GM21390 (cell line): ENCODE results near the gene CPM.
"Not testable (repeated sequence)": the region's sequence is repeated elsewhere in the genome, so short reads cannot be mapped to it uniquely, and the experiment has no call there.

Experiments used
- ATAC-seq: cut with Tn5 transposase; IDR thresholded peaks from one replicate; pipeline ENCODE4 v1.9.1; 2021; ENCODE audit not compliant: unreplicated experiment

The CPM gene

DNA sequence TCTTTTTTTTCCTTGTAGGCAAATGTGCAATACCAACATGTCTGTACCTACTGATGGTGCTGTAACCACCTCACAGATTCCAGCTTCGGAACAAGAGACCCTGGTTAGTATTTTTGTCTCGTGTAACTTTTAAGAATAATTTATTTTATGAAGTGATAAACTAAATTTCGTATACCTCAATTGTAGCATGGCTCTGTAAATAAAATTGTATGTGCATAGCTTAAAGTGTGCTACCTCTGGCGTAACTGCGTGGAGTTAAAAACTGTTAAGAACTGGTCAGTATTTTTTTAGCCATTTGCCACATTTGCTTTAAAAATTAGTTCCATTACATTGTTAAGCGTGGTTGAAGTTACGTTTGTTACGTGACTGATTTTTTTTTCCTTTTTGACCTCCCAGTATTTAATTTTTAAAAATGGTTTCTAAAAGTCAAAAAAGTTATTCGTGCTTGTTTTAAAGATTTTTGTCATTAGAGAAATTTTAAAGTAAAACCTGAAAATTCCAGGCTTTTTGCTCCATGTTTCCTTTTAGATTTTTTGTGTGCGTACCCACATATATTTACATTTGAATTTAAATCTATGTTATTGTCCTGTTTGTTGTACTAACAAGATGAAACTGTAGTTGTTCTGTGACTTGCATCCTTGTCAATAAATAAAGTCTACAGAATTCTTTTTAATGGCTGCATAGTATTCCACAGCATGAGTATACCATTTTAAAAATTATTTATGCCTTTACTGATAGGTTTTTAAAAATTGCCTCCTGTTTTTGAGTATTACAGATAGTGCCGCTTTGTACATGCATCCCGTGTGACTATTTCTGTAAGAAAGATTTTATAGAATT lies 123.6 kb downstream of the CPM start:
- ATAC-seq = no peak

DNA sequence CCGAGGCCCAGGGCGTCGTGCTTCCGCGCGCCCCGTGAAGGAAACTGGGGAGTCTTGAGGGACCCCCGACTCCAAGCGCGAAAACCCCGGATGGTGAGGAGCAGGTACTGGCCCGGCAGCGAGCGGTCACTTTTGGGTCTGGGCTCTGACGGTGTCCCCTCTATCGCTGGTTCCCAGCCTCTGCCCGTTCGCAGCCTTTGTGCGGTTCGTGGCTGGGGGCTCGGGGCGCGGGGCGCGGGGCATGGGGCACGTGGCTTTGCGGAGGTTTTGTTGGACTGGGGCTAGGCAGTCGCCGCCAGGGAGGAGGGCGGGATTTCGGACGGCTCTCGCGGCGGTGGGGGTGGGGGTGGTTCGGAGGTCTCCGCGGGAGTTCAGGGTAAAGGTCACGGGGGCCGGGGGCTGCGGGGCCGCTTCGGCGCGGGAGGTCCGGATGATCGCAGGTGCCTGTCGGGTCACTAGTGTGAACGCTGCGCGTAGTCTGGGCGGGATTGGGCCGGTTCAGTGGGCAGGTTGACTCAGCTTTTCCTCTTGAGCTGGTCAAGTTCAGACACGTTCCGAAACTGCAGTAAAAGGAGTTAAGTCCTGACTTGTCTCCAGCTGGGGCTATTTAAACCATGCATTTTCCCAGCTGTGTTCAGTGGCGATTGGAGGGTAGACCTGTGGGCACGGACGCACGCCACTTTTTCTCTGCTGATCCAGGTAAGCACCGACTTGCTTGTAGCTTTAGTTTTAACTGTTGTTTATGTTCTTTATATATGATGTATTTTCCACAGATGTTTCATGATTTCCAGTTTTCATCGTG lies 124.4 kb downstream of the CPM start:
- ATAC-seq = peak; percentile 56

GRCh38 chr12:68807576-68808387 lies 125.2 kb downstream of the CPM start, which contains the start of gene MDM2:
TSS of gene MDM2 (plus strand) at chr12:68808177. CDS start at chr12:68808478, 301 bp downstream.
- peak; percentile 64 for ATAC-seq

DNA sequence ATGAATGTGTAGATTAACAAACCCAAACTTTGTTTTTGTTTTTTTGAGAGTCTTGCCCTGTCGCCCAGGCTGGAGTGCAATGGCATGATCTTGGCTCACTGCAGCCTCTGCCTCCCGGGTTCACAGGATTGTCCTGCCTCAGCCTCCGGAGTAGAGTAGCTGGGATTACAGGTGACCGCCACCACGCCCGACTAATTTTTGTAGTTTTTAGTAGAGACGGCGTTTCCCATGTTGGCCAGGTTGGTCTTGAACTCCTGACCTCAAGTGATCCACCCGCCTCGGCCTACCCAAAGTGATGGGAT lies 125.7 kb downstream of the CPM start:
- not testable (repeated sequence) for ATAC-seq

DNA sequence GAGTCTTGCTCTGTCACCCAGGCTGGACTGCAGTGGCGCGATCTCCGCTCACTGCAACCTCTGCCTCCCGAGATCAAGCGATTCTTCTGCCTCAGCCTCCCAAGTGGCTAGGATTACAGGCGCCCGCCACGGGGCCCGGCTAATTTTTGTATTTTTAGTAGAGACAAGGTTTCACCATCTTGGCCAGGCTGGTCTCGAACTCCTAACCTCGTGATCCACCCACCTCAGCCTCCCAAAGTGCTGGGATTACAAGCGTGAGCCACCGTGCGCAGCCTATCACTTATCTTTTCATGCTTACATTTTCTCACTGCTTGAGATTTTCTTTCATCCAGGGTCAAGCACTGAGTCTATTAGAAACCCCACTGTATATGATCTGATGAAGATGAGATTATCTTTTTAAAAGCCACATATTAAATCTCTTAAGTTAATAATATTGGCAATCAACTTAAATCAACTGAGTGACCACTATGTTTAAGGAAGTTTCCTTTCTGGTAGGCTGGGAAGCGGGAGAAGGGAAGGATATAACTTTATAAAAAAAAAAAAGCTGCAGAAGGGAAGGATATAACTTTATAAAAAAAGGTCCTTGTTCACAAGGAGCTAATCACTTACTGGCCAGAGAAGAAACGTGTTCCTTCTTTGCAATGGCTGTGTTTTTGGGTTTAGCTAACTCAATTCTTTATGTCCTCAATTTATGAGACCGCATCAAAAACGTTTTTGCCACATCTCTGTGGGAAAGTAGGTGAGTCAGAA lies 126.3 kb downstream of the CPM start:
- ATAC-seq = no peak

DNA sequence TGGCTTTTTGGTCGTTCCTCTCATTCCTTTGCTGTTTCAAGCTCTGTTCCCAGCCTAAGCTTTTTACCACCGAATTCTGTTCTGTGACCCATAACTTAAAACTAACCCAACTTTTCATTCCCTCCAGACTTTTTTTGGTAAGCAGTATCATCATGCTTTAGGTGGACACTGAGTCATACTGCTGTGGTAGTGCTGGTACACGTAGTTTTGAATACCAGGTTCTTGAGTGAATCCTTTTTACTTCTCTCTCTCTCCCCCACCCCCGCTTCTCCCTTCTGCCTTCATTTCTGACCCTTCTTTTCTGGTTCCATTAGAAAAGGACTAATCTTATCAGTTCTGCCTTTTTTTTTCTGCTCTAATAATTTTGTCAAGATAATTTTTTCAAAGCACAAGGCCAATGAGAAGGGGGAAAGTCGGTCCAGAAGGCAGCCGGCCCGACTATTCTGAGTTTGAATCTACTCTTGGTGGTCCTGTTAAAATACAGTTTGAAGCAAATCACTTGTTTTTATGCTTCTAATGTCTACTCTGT lies 127.3 kb downstream of the CPM start:
- ATAC-seq = no peak

DNA sequence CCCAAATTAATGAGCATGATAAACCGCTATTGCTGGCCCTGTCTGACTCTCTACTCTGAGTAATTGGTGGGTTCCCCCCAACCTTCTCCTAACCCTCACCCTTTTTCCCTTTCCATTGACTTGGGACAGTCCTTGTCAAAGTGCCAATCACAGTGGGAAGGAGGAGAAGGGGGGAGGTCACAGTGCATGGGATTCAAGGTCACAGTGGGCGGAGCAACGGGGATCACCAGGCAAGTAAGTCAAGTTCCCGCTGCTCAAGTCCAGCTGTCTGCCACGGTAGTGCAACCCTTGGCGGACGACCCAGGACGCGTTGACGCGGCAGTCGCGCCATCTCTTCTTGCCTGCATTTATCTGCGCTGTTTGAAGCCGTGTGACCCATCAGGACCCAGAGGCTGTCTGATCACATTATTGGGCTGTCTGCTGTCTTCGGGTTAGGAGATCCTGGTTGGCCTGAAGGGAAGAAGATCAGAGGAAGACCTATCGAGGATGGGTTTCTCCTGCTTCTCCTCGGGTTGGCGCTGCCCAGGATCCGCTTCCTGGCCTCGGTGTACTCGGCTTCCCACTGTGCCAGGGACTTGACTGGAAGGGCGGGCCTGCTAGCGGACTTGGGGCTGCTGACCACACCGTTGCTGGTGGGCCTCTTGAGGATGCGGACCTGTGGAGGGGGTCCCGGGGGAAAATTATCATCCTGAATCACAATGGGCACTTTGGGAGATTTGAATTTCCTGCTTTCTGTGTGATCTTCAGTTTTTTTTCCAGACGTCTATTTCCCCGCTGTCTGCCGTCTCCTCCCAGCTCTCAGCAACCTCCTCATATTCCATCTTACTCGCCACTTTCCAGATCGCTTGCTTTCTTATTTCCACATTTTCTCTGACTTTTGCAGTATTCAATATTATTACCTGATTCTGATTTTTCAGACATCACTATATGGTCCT lies 128.0 kb downstream of the CPM start:
- no peak for ATAC-seq

DNA sequence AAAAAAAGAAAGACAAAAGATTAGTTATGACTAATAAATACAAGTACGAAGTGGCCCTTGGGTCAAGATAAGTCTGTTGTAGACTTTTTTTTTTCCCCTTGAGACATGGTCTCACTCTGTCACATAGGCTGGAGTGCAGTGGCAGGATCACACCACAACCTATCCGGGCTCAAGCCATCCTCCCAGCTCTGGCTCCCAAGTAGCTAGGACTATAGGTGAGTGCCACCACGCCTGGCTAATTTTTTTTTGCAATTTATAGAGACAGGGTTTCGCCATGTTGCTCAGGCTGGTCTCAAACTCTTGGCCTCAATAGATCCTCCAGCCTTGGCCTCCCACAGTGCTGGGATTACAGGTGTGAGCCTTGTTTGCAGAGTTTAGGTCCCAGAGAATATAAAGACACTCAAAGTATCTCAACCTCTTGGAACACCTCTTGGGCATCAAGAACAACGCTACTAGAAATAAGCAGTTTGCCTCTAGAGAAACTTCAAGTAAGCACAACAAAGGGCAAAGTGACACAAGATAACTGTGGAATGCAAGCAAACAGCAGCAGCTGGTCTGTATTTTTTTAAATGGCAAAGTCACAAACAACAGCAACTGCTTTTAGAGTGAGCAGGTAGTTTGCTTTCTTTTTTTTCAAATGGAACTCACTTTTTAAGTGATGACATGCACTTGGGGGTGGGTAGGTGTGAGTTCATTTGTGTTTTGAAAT lies 128.9 kb downstream of the CPM start:
- no peak for ATAC-seq

DNA sequence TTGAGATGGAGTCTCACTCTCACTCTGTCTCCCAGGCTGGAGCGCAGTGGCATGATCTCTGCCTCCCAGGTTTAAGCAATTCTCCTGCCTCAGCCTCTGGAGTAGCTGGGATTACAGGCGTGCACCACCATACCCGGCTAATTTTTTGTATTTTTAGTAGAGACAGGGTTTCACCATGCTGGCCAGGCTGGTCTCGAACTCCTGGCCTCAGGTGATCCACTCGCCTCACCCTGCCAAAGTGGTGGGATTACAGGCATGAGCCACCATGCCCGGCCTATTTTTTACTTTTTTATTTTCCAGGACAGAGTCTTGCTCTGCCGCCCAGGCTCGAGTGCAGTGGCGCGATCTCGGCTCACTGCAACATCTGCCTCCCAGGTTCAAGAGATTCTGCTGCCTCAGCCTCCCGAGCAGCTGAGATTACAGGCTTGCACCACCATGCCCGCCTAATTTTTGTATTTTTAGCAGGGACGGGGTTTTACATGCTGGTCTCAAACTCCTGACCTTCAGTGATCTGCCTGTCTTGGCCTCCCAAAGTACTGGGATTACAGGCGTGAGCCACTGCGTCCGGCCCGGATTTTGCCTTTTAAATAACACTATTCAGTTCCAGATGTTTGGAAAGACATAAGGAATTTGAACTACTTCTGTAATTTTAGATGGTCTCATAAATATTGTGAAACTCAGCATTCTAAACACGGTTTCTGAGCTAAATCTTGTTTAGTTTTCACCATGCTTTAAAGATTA lies 129.9 kb downstream of the CPM start:
- ATAC-seq = not testable (repeated sequence)

DNA sequence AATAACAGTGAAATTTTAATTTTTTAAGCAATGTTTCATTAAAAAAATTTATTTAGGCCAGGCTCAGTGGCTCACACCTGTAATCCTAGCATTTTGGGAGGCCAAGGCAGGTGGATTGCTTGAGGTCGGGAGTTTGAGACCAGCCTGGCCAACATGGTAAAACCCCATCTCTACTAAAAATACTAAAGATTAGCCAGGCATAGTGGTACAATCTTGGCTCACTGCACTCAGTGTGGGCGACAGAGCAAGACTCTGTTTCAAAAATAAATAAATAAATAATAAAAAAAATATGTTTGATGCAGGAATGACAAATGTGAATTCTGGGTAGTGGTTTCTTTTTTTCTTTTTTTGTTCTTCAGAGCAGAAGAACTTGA lies 130.6 kb downstream of the CPM start:
- not testable (repeated sequence) for ATAC-seq
